ENCODE measurements around the gene PRXL2B.

- TF ChIP-seq CTCF (IDR thresholded peaks at IDR 0.05) (no peak), POLR2A (IDR thresholded peaks at IDR 0.05) (no peak)
These were observed 19.9 kb downstream of the PRXL2B start for GRCh38 chr1:2606396-2606880.
